A673 (cell line): ENCODE measurements around the gene GLB1L2.

Experiments used
- CTCF ChIP-seq: fragments of 300-800, 200-600 bp; sonication (generic); conservative IDR thresholded peaks from 2 replicates; pipeline ENCODE4 v1.5.1; 2017; ENCODE audit warnings: low read depth, mild to moderate bottlenecking, antibody characterized with exemption, low read length, moderate library complexity, mixed read lengths
- EZH2 ChIP-seq: fragments of 200-600 bp; sonication (generic); IDR thresholded peaks from 2 replicates; pipeline ENCODE4 v1.6.1; 2017; ENCODE audit warnings: borderline replicate concordance, low read depth, mild to moderate bottlenecking, mixed read lengths, antibody characterized with exemption, low read length; ENCODE audit not compliant: poor library complexity, severe bottlenecking

GRCh38 chr11:134398079-134398444 is 66.3 kb downstream of the GLB1L2 start:
- TF ChIP-seq CTCF (no peak), EZH2 (no peak)
